Left renal cortex interstitium (tissue), 4 donors: ENCODE results near the gene EDEM1. TPM values are rescaled to one million over a fixed set of nuclear protein-coding genes. Genes with fewer than 3 reads are reported as not detected.
"Not testable (repeated sequence)": the region's sequence is repeated elsewhere in the genome, so short reads cannot be mapped to it uniquely, and the experiment has no call there.

Experiments
- DNase-seq, 4 donors: peaks; one replicate each; pipeline ENCODE4 v3.0.0-alpha.2; 2013; ENCODE audit warnings: low read depth in 4 of 4, low spot score in 2 of 4, missing footprints in 1 of 4
- polyA plus RNA-seq, 4 donors: library from polyadenylated mRNA; unstranded; fragments of 120-200 nt; gene quantifications; one replicate each; pipeline ENCODE4 v1.2.1, GENCODE V29; 2013; ENCODE audit not compliant: insufficient read length in 4 of 4

EDEM1 gene
- 10 to 100 TPM; 15.2 to 24.0 (median 18.8) TPM for polyA plus RNA-seq

- peak; percentile 67 to 90 (median 80) for DNase-seq
Measured at GRCh38 chr3:5187156-5187919, at the start of gene EDEM1. EDEM1 (plus strand) TSS chr3:5187707; CDS start chr3:5187806, 99 bp downstream.

GRCh38 chr3:5138214-5138981 lies 49.1 kb upstream of the EDEM1 start:
- DNase-seq, result no peak

- DNase-seq, result no peak
Measured at GRCh38 chr3:5140230-5140621, 47.3 kb upstream of the EDEM1 start.

- DNase-seq, result no peak
Measured at GRCh38 chr3:5140839-5141238, 46.7 kb upstream of the EDEM1 start.

GRCh38 chr3:5141760-5142159 lies 45.7 kb upstream of the EDEM1 start:
- no peak for DNase-seq

- DNase-seq, result no peak
Measured at GRCh38 chr3:5143464-5143863, 44.0 kb upstream of the EDEM1 start.

GRCh38 chr3:5144316-5144994 lies 43.1 kb upstream of the EDEM1 start:
- no peak for DNase-seq

- DNase-seq, result no peak
Measured at GRCh38 chr3:5145120-5145519, 42.4 kb upstream of the EDEM1 start.

- DNase-seq, result not testable (repeated sequence)
Measured at GRCh38 chr3:5147152-5147551, 40.4 kb upstream of the EDEM1 start.

GRCh38 chr3:5149306-5149880 lies 38.1 kb upstream of the EDEM1 start:
- no peak for DNase-seq

GRCh38 chr3:5151586-5151985 lies 35.9 kb upstream of the EDEM1 start:
- no peak for DNase-seq

GRCh38 chr3:5153074-5153473 lies 34.4 kb upstream of the EDEM1 start:
- no peak for DNase-seq

- DNase-seq, result no peak
Measured at GRCh38 chr3:5155241-5155640, 32.3 kb upstream of the EDEM1 start.

GRCh38 chr3:5160321-5160720 lies 27.2 kb upstream of the EDEM1 start:
- no peak for DNase-seq

- DNase-seq, result no peak
Measured at GRCh38 chr3:5160940-5161858, 26.3 kb upstream of the EDEM1 start.

- no peak for DNase-seq
Measured at GRCh38 chr3:5162102-5162501, 25.4 kb upstream of the EDEM1 start.

- no peak for DNase-seq
Measured at GRCh38 chr3:5165698-5166097, 21.8 kb upstream of the EDEM1 start.

GRCh38 chr3:5166846-5167245 lies 20.7 kb upstream of the EDEM1 start:
- no peak for DNase-seq

GRCh38 chr3:5168110-5168509 lies 19.4 kb upstream of the EDEM1 start:
- DNase-seq, result no peak

GRCh38 chr3:5169807-5170206 lies 17.7 kb upstream of the EDEM1 start:
- DNase-seq, result no peak
